GM21390 (cell line): Measurements from ENCODE around the gene IGFBP4.

Experiments
- ATAC-seq: cut with Tn5 transposase; IDR thresholded peaks from one replicate; pipeline ENCODE4 v1.9.1; 2021; ENCODE audit not compliant: unreplicated experiment

IGFBP4 gene

GRCh38 chr17:40486522-40487370 is 43.5 kb downstream of the IGFBP4 start:
- no peak for ATAC-seq

GRCh38 chr17:40487371-40488020 is 44.2 kb downstream of the IGFBP4 start:
- ATAC-seq: no peak

- no peak for ATAC-seq
Observed at GRCh38 chr17:40490289-40490853, 47.1 kb downstream of the IGFBP4 start.

GRCh38 chr17:40490982-40491381 is 47.7 kb downstream of the IGFBP4 start:
- no peak for ATAC-seq

- no peak for ATAC-seq
Observed at GRCh38 chr17:40491486-40491885, 48.2 kb downstream of the IGFBP4 start.

- ATAC-seq: no peak
Observed at GRCh38 chr17:40493697-40494096, 50.4 kb downstream of the IGFBP4 start.

- no peak for ATAC-seq
Observed at GRCh38 chr17:40495140-40495539, 51.9 kb downstream of the IGFBP4 start.

- no peak for ATAC-seq
Observed at GRCh38 chr17:40496170-40496569, 52.9 kb downstream of the IGFBP4 start.

- ATAC-seq: no peak
Observed at GRCh38 chr17:40496634-40497420, 53.6 kb downstream of the IGFBP4 start.

- ATAC-seq: no peak
Observed at GRCh38 chr17:40497695-40498094, 54.4 kb downstream of the IGFBP4 start.

- no peak for ATAC-seq
Observed at GRCh38 chr17:40498281-40499084, 55.2 kb downstream of the IGFBP4 start.

GRCh38 chr17:40499551-40500189 is 56.4 kb downstream of the IGFBP4 start:
- ATAC-seq: no peak

GRCh38 chr17:40500190-40500589 is 56.9 kb downstream of the IGFBP4 start:
- ATAC-seq: no peak

- ATAC-seq: no peak
Observed at GRCh38 chr17:40500709-40501108, 57.5 kb downstream of the IGFBP4 start.

- ATAC-seq: no peak
Observed at GRCh38 chr17:40501499-40501911, 58.3 kb downstream of the IGFBP4 start, which contains the start of gene TNS4. TSS of gene TNS4 (minus strand) at chr17:40501623. CDS start at chr17:40496425, 5,198 bp downstream.

GRCh38 chr17:40502716-40503115 is 59.5 kb downstream of the IGFBP4 start:
- ATAC-seq: no peak

- ATAC-seq: no peak
Observed at GRCh38 chr17:40503154-40503553, 59.9 kb downstream of the IGFBP4 start.

- ATAC-seq: no peak
Observed at GRCh38 chr17:40506786-40507185, 63.5 kb downstream of the IGFBP4 start.
